Right forelimb (tissue), 1 donor: ENCODE results near the gene CIBAR2.
"Not testable (repeated sequence)": the region's sequence is repeated elsewhere in the genome, so short reads cannot be mapped to it uniquely, and the experiment has no call there.

ENCODE experiments used
- DNase-seq: peaks from one replicate; pipeline ENCODE4 v3.0.0-alpha.2; 2018

CIBAR2 gene

GRCh38 chr16:85056211-85056748 is 56.0 kb downstream of the CIBAR2 start:
- no peak for DNase-seq

DNA sequence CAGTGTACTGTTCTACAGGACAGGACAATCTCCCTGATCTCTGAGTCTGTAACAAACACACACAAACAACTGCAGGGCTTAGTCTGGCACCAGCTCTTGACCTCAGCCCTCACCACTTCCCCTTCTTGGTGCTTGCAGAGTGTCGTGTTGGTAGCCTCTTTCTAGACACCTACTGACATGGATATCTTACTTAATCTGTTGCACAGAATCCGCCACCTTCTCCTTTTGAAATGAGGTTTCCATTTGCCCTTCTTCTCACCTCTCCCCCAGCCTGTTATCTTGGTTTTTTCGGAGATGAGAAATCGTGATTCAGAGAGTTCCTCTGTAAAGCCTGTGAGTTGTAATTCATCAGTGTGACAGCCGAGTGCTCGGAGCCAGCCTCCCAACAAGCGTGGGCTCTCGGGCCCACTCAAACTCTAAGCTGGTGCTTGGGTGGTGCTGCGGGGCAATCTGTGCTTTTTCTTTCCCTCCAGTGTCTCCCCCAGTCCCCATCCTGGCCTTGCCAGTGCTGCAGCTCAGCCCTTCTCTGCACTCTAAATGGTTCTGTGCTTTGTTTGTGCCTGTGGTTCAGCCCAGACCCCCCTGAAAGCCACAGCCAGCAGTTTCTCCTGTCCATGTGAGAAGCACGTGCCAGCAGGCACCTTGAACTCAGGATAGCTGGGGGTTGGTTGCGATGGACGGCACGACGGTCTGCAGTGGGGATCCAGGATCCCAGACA is 56.6 kb downstream of the CIBAR2 start:
- no peak for DNase-seq

DNA sequence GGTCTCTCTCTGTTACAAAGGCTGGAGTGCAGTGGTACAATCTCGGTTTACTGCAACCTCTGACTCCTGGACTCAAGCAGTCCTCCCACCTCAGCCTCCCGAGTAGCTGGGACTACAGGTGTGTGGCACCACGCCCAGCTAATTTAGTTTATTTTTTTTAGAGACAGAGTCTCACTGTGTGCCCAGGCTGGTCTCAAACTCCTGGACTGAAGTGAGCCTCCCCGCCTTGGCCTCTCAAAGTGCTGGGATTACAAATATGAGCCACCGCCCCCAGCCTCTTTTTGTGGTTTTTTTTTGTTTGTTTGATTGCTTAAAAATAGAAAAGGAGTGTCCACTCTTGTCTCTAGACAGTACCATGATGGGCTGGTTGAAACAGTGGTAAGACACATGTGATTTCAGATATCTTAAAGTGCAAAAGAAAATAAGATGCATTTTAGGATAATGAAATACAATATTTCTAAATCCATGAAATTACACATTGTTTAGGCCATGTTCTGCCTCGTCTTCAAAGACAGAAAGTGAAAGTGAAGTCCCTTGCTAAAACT is 57.3 kb downstream of the CIBAR2 start:
- DNase-seq = no peak

- not testable (repeated sequence) for DNase-seq
These were observed 58.0 kb downstream of the CIBAR2 start for GRCh38 chr16:85054321-85054720.

DNA sequence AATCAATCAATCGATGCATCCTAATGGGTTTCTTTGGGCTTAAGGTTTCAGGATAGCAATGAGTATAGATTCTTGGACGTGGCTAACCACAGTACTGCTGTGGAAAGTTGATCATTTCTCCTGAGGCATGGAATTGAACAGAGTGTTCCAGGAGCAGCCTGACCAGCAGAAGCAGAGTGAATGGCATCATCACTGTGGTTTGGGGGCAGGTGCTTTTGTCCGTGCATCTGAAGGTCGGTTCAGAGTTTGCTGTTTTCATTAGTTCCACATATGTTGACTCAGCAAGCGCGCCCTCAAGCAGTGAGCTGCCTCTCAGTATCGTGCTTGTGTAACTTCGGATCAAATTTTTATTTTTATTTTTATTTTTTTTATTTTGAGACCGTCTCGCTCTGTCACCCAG is 59.7 kb downstream of the CIBAR2 start:
- DNase-seq = no peak

- DNase-seq = no peak
These were observed 60.6 kb downstream of the CIBAR2 start for GRCh38 chr16:85051683-85052082.

DNA sequence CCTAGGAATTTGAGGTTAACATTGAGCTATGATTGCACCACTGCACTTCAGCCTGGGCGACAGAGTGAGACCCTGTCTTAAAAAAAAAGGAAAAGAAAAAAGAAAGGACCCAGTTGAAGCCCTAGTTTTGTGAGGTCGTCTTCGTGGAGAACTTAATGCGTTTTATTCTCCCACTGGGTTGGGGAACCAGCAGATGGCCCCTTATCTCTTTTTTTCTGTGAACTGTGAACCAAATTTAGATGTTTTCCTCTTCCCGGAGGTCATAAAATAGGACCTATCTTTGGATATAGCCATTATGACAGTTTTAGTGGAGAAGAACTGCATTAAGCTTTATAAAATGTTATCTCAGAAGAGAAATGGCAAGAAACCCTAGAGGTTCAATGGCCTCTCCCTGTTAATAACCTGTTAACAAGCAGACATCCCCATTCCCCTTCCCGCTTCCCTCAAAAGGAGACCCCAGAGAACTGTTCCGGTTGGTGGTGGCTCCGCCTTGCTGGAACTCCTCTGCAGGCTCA is 61.1 kb downstream of the CIBAR2 start:
- no peak for DNase-seq

GRCh38 chr16:85049706-85050305 is 62.5 kb downstream of the CIBAR2 start:
- no peak for DNase-seq

GRCh38 chr16:85048921-85049562 is 63.2 kb downstream of the CIBAR2 start:
- no peak for DNase-seq
